Measurements from ENCODE around the gene COQ8B.
A peak's percentile ranks its signal among the peaks of the same experiment; 100 is the strongest.
"Not testable (repeated sequence)": the region's sequence is repeated elsewhere in the genome, so short reads cannot be mapped to it uniquely, and the experiment has no call there.

COQ8B gene

DNA sequence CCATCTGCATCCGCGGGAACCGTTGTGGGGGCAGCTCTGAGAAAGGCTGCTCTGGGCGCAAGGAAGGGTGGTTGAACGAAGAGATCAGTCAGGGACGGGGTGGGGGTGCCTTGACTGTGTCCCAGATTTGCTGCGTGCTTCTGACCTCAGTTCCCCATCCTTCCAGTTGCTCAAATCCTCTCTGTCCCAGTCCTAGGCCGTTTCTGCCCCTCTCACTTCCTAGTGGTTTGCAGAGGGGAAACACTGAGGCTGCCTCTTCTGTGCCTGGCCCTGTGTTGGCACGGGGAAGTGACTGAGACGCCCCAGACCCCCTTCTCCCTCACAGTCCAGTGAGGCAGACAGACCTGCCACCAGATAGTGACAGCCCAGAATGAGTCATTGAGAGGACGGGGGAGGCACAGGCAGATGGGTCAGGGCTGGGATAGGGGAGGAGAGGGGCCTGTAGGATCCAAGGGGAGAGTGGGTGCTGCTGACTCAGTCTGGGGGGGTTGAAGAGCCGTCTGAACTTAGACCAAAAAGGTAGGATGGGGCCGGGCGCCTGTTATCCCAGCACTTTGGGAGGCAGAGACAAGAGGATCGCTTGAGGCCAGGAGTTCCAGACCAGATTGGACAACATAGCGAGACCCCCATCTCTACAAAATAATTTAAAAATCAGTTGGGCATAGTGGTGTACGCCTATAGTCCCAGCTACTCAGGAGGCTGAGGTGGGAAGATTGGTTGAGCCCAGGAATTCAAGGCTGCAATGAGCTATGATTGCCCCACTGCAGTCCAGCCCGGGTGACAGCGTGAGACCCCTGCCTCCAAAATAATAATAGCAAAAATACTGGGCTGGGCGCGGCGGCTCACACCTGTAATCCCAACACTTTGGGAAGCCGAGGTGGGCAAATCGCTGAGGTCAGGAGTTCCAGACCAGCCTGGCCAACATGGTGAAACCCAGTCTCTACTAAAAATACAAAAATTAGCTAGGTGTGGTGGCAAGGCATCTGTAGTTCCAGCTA, 52.7 kb downstream of the COQ8B start:
- peak; percentile 64 for DNase-seq

DNA sequence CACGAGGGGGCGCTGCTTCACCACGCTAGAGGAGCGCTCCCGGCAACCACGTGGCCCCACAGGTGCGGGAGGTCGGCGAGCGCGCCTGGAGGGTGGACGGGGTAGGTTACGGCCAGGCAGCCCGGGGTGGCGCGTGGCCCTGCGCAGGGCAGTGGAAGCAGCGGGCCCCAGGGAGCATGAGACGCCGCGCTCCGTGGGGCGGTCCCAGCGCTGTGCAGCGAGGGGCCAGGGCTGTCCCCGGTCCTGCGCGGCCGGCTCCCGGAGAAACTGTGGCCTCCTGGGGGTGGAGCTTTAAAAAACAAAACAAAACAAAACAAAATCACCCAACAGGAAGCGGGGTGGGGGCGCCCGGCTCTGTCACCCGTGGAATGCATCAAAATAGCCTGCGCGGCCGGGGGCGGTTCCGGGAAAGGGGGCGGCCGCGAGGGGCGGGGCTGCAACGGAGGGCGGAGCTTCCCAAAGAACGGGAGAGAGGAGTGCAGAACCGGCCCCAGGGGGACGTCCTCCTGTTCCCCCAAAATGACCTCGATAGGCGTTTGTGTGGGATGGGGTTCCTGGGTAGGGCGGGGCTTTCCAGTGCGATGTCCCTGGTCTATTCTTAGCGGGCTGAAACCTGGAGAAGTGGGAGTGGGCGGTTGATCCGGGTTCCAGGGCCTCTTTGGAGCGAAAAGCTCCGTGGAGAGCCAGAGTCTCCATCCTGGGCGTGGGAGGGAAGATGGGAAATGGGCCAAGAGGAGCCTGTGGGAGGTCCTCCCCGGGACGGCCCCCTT, 53.6 kb downstream of the COQ8B start:
- DNase-seq = peak; percentile 88

DNA sequence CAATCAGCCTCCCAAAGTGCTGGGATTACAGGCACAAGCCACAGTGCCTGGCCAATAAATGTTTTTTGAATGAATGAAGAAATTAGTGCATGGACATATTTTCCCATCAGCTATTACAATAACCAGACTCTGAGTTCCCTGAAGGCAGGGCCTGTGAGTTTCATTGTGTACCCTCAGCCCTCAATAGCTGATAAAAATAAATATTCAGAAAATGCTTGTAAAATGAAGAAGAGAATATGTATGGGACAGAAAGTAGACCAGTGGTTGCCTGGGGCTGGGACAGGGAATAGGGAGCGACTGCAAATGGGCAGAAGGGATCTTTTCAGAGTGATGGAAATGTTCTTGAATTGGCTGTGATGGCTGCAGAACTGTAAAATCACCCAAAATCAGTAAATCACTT, 55.1 kb downstream of the COQ8B start:
- DNase-seq = no peak

DNA sequence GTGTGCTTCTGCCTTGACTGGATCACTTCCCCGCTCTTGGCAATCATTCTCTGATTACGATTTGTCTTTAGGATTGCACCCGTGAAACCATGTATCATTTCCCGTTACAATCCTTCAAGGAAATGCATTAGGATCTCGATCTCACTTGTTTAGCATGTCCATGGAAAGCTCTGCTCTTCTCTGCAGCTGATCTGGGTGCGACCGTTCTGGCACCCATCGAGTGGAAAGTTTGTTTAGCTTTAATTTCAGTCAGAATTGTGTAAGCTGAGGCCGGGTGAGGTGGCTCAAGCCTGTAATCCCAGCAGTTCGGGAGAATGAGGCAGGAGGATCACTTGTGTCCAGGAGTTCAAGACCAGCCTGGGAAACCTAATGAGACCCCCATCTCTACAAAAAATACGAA, 57.1 kb downstream of the COQ8B start:
- no peak for DNase-seq

DNA sequence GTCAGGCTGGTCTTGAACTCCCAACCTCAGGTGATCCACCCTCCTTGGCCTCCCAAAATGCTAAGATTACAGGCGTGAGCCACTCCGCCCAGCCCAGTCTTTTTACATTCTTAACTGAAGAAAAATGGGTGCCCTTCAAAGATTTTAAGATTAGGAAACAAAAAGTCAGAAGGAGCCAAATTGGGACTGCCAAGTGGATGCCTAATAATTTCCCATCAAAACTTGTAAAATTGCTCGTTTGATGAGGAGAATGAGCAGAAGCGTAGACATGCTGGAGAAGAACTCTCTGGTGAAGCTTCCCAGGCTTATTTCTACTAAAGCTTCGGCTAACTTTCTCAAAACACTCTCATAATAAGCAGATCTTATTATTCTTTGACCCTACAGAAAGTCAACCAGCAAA, 57.6 kb downstream of the COQ8B start:
- DNase-seq = no peak

DNA sequence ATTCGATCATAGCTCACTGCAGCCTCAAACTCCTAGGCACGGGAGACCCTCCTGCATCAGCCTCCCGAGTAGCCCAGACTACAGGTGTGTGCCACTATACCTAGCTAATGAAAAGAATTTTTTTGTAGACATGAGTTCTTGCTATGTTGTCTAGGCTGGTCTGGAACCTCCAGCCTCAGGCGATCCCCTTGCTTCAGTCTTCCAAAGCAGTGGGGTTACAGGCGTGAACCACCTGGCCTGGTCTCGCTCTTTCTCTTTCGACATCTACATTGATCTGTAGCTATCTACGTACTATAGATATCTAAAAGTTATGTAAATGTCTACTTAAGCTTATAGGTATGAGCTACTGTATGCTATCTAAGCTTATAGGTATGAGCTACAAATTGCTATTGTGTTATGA, 58.7 kb downstream of the COQ8B start:
- no peak for DNase-seq

DNA sequence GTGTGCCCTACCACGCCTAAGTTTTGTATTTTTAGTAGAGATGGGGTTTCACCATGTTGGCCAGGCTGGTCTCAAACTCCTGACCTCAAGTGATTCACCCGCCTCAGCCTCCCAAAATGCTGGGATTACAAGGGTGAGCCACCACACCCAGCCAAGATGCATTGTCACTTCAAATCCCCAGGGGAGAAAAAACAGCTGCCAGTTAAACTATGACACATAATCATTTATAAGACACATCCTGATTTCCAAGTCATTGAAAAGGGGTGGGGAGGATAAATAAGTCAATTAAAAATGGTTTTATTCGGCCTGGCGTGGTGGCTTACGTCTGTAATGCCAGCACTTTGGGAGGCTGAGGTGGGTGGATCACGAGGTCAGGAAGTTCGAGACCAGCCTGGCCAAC, 61.0 kb downstream of the COQ8B start:
- DNase-seq = not testable (repeated sequence)

DNA sequence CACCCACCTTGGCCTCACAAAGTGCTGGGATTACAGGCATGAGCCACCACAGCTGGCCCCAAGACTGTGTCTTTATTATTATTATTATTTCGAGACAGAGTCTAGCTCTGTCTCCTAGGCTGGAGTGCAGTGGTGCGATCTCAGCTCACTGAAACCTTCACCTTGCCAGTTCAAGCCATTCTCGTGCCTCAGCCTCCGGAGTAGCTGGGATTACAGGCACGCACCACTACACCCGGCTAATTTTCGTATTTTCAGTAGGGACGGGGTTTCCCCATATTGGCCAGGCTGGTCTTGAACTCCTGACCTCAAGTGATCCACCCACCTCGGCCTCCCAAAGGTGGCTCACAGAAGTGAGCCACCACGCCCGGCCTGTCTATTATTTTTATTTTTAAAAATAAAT, 64.4 kb downstream of the COQ8B start:
- not testable (repeated sequence) for DNase-seq

DNA sequence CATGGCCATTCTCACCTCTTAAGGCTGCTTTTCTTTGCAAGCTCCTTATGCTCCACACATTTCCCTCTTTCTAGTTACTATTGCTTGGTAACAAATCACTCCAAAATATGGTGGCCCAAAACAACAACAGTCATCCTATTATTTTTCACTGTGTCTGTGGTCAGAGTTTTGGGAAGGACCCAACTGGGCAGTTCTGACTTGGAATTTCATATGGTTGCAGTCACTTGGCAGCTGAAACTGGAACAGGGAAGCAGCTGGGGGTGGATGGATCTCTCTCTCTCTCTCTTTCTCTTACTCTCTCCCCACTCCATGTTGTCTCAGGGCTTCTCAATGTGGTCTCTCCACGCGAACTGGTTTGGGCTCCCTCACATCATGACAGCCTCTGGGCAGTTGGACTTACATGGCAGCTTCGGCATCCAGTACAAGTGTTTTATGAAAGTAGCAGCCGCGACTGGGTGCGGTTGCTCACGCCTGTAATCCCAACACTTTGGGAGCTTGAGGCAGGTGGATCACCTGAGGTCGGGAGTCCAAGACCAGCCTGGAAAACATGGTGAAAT, 65.9 kb downstream of the COQ8B start:
- no peak for DNase-seq

DNA sequence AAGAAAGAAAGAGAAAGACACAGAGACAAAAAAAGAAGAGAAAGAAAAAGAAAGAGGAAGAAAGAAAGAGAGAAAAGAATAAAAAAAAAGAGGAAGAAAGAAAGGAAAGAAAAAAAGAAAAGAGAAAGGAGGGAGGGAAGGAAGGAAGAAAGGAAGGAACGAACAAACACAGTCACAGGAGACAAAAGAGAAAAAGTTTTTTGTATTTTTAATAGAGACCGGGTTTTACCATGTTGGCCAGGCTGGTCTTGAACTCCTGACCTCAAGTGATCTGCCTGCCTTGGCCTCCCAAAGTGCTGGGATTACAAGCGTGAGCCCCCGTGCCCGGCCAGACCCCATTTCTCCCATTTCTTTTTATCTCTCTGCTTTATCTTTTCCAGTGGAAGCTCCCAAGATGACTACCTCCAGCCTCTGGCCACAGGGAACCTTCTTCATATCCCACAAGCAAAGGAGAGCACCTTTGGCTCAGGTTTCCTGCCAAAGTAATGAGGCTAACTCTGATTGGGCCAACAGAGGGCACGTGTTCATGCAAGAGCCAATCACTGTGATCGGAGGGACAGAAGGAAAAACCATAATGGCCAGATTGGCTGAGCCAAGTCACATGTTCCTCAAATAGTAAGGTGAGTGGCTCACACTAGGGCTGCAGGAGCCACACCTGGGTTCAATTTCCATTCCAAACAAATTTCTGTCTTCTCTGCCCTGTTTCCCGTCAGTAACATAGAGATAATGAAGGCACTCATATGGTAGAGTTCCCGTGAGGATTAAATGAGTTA, 66.6 kb downstream of the COQ8B start:
- not testable (repeated sequence) for DNase-seq

DNA sequence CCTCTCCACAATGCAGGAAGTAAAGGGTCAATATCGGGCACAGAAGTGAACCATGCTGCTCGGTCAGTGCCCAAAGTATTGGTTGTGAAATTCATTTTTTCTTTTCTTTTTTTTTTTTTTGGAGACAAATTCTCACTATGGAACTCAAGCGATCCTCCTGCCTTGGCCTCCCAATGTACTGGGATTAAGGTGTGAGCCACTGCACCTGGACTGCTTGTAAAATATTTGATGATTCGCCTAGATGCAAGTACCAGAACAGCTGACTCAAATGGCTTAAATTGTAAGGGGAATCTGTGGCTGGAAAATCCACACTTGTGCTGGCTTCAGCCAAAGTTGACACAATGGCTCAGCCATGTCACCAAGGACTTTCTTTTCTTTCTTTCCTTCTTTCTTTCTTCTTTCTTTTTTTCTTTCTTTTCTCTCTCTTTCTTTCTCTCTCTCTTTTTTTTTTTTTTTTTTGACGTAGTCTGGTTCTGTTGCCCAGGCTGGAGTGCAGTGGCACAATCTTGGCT, 69.9 kb downstream of the COQ8B start:
- no peak for DNase-seq

DNA sequence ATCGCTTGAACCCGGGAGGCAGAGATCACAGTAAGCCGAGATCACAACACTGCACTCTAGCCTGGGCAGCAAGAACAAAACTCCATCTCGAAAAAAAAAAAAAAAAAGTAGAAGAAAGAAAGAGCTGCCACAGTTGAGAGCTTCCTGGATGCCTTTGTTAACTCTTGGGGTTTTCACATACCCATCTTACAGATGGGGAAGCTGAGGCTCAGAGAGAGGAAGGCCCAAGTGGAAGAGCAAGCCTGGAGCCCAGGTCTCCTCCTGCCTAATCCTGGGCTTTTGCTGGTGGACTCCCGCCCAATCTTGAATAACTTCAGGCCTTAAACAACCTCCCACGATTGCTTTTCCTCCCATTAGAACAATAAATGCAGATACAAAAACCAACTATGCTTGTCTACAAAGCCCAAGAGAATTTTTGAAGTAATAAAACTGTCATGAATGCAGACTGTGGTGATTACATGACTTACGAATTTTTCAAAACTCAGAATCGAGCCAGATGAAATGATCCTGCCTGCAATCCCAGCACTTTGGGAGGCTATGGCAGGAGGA, 73.9 kb downstream of the COQ8B start:
- DNase-seq = no peak

DNA sequence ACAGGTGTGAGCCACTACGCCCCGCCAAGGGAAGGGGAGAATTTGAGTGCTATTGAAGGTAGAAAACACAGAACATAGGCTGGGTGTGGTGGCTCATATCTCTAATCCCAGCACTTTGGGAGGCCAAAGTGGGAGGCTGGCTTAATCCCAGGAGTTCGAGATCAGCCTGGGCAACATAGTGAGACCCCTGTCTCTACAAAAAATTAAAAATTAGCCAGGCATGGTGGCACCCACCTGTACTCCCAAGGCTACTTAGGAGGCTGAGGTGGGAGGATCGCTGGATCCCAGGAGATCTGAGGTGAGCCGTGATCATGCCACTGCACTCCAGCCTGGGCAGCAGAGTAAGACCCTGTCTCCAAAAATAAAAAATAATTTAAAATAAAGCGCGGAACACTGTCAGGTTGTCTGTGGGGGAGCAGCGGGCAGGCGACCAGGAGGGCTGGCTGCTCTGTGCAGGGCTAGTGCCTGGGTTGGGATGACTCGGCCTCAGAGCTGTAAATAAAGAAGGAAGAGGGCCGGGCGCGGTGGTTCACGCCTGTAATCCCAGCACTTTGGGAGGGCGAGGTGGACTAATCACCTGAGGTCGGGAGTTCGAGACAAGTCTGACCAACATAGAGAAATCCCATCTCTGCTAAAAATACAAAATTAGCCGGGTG, 74.5 kb downstream of the COQ8B start:
- no peak for DNase-seq
